GM12801 (cell line): ENCODE measurements around the gene ANKRD55.

ENCODE experiments used
- TF ChIP-seq, protein P1 (sequence below): IDR thresholded peaks from one replicate; pipeline ENCODE4 v1.5.1; 2011; ENCODE audit warnings: control low read depth; ENCODE audit not compliant: insufficient read length; ENCODE audit errors: extremely low read depth

The ANKRD55 gene

GRCh38 chr5:56115589-56115988 is 117.5 kb downstream of the ANKRD55 start:
- TF ChIP-seq, protein P1, sequence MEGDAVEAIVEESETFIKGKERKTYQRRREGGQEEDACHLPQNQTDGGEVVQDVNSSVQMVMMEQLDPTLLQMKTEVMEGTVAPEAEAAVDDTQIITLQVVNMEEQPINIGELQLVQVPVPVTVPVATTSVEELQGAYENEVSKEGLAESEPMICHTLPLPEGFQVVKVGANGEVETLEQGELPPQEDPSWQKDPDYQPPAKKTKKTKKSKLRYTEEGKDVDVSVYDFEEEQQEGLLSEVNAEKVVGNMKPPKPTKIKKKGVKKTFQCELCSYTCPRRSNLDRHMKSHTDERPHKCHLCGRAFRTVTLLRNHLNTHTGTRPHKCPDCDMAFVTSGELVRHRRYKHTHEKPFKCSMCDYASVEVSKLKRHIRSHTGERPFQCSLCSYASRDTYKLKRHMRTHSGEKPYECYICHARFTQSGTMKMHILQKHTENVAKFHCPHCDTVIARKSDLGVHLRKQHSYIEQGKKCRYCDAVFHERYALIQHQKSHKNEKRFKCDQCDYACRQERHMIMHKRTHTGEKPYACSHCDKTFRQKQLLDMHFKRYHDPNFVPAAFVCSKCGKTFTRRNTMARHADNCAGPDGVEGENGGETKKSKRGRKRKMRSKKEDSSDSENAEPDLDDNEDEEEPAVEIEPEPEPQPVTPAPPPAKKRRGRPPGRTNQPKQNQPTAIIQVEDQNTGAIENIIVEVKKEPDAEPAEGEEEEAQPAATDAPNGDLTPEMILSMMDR: no peak

DNA sequence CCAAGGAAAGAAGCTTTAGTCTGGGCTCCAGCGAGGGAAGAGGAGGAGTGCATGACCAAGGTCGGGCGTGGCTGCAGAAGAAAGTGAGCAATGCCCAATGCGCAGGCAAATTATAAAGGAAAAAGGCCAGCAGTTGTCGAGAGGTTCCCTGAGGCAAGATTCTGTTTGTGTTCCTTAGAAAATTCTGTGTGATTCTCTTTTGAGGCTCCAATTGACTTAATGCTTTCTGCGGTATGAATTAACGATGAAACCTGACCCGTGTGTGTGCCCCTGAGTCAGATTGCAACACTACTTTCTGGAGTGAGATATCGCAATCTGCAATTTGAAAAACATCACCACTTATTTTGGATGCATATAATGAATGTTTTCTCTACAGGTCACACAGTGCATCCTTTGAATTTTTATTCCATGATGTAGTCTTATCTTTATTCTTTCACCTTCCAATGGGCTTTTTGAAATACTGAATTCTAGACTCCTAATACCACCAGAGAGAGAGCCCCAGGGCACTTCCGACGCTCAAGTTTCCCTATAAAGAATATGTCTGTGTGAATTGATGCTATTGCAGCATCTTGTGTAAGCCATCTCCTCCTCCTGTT is 120.5 kb downstream of the ANKRD55 start:
- TF ChIP-seq, protein P1: no peak

- TF ChIP-seq, protein P1: no peak
Observed at GRCh38 chr5:56111404-56111781, 121.7 kb downstream of the ANKRD55 start.

GRCh38 chr5:56110646-56111403 is 122.3 kb downstream of the ANKRD55 start:
- TF ChIP-seq, protein P1: no peak

- TF ChIP-seq, protein P1: no peak
Observed at GRCh38 chr5:56108246-56108645, 124.9 kb downstream of the ANKRD55 start.

DNA sequence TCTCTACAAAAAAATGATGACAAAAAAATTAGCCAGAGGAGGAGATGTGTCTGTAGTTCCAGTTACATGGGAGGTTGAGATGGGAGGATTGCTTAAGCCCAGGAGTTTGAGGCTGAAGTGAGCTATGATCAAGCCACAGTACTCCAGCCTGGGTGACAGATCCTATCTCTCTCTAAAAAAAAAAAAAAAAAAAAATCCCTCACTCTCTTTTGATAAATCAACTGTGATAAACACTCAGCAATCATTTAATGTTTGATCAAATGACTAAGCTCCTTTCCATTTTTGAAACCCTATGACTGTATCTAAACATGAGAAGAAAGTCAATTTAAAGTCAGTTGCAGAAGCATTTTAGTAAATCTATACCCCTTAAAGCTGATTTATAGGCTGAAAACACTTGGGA is 126.3 kb downstream of the ANKRD55 start:
- TF ChIP-seq, protein P1: no peak

DNA sequence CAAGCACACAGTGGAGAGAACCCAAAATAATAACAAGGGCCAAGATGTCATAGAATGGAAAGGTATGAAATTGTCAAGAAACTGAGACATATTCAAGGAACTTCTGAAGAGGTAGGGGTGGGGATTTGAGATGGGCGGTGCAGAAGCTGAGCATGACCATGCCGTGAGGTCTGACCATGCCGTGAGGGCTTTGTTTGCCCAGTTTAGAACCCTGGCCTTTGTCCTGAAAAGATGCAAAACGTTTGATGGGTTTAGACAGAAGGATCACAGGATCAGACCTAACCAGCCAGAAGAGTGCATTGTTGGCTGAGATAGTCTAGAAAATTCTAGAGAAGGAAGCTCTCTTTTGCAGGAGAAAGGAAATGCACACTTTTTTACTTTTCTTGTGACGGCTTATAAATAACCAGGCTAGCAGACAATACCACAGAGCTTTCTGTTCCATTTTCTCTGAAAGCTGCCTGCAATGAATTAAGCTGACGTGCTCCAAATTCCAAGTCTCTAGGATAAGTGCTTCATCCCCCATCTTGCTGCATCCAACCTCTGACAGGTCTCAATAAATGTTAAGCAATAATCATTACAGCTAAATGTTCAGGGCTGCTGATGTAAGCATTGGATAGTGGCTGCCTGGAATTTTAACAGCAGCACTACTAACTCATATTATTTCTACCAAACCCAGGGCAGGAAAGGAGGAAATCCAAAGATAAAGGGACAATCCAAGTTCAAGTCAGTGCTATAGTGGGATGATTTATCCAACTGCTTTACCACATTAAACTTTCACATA is 127.4 kb downstream of the ANKRD55 start:
- TF ChIP-seq, protein P1: no peak
